Measurements from ENCODE around the gene TULP3. TPM values are rescaled to one million over a fixed set of nuclear protein-coding genes. Genes with fewer than 3 reads are reported as not detected.

Gene TULP3
- polyA plus RNA-seq, 1 experiment = 48.7 TPM

DNA sequence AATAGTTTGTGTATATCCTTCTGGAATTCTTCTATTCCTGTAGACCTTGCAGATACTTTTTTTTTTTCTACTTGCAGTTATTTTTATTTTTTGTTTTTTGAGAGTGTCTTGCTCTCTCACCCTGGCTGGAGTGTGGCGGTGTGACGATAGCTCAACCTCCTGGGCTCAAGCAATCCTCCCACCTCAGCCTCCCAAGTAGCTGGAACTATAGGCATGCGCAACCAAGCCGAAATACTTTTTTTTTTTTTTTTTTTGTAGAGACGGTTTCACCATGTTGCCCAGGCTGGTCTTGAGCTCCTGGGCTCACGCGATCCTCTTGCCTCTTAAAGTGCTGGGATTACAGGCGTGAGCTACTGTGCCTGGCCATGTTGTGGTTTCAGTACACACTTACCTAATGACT is 10.0 kb downstream of the TULP3 start:
- CTCF ChIA-PET = interaction anchor here (0.7 kb wide), 1 partner anchor 53 kb away, joined by 8 read pairs; no protein-coding TSS in a partner anchor
- Histone ChIP-seq H3K27ac (ENCODE audit: low read depth, low read length) (no peak overlapping the region), H3K4me3 (ENCODE audit: low read depth, low read length) (no peak overlapping the region), H3K9me3 (ENCODE audit: control insufficient read depth, insufficient read depth, low read length) (no peaks in the 10 kb centered on the region), H3K27me3 (ENCODE audit: control insufficient read depth, insufficient read depth, low read length) (no peaks in the 10 kb centered on the region)
- DNase-seq (ENCODE audit: low read depth, low spot score) = no peak
- POLR2A ChIA-PET = no interaction called here
- TF ChIP-seq, protein P1, sequence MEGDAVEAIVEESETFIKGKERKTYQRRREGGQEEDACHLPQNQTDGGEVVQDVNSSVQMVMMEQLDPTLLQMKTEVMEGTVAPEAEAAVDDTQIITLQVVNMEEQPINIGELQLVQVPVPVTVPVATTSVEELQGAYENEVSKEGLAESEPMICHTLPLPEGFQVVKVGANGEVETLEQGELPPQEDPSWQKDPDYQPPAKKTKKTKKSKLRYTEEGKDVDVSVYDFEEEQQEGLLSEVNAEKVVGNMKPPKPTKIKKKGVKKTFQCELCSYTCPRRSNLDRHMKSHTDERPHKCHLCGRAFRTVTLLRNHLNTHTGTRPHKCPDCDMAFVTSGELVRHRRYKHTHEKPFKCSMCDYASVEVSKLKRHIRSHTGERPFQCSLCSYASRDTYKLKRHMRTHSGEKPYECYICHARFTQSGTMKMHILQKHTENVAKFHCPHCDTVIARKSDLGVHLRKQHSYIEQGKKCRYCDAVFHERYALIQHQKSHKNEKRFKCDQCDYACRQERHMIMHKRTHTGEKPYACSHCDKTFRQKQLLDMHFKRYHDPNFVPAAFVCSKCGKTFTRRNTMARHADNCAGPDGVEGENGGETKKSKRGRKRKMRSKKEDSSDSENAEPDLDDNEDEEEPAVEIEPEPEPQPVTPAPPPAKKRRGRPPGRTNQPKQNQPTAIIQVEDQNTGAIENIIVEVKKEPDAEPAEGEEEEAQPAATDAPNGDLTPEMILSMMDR (IDR thresholded peaks at IDR 0.05; ENCODE audit: low read depth, low read length) = no peak

DNA sequence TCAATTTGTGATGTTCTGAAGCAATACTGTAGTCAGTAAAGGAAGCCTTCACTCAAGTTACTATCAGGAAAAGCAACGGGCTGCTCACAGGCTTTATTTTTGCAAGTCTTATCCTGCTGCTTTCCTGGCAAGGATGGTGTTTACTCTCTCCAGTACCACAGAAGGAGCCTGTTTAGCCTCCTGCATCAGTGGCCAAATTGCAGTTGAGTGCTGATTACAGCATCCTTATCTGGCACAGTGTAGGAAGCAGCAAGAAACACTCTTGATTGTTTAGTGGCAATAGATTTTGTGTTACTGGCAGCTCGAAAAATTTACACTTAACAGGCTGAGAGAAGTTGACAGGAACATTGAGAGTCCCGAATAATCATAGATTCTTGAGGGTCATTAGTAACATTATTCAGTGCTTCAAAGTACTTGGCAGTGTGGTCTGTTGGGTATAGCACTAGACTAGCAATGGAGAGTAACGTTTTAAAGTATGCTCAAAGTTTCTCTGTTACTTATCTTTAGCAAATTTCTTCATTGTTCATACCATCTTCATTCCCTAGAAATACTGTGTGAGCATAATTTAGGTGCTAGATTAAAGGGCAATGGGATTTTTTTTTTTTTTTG is 11.7 kb downstream of the TULP3 start:
- H3K27me3 ChIP-seq (ENCODE audit: control insufficient read depth, insufficient read depth, low read length) = no peaks in the 10 kb centered on the region
- no peaks in the 10 kb centered on the region for H3K9me3 ChIP-seq (ENCODE audit: control insufficient read depth, insufficient read depth, low read length)
- no peak for DNase-seq (ENCODE audit: low read depth, low spot score)
- no peak overlapping the region for H3K27ac ChIP-seq (ENCODE audit: low read depth, low read length)
- no peak overlapping the region for H3K4me3 ChIP-seq (ENCODE audit: low read depth, low read length)
- ChIA-PET POLR2A (no interaction called here), CTCF (no interaction called here)
- TF ChIP-seq, protein P1 (IDR thresholded peaks at IDR 0.05; ENCODE audit: low read depth, low read length) = no peak

DNA sequence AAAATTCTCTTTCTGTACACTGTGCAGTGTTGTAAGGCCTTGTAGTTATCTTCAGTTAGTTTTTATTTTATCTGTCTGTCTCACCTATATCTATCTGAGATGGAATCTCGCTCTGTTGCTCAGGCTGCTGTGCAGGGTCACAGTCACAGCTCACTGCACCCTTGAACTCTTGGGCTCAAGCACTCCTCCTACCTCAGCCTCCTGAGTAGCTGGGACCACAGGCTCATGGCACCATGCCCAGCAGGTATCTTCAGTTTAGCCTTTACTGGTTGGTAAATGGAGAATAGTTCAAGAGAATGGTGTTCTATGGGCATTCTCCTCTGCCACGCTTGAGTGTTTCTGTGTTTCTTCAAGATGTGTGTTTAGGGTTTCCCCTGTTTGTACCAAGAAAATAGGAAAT is 13.6 kb downstream of the TULP3 start:
- TF ChIP-seq, protein P1 (IDR thresholded peaks at IDR 0.05; ENCODE audit: low read depth, low read length) = no peak
- no peak overlapping the region for H3K27ac ChIP-seq (ENCODE audit: low read depth, low read length)
- POLR2A ChIA-PET = no interaction called here
- DNase-seq (ENCODE audit: low read depth, low spot score) = no peak
- H3K27me3 ChIP-seq (ENCODE audit: control insufficient read depth, insufficient read depth, low read length) = no peaks in the 10 kb centered on the region
- H3K9me3 ChIP-seq (ENCODE audit: control insufficient read depth, insufficient read depth, low read length) = no peaks in the 10 kb centered on the region
- CTCF ChIA-PET = no interaction called here
- no peak overlapping the region for H3K4me3 ChIP-seq (ENCODE audit: low read depth, low read length)

DNA sequence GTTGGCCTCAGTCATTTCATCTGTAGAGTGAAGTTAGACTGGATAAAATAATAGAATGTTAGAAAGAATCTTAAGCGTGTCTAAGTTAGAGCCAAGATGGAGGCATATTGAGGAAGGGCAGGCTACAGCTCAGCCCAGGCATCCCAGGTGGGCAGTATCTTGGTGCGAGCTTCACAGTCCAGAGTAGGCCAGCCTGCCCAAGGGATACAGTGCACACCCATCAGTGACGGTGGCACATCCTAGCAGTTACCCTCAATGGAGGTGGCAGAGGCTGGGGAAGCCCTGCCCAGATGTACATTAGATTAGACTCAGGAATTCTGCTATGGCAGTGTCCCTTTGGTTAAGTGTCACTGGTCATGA is 21.5 kb downstream of the TULP3 start:
- Histone ChIP-seq H3K27me3 (ENCODE audit: control insufficient read depth, insufficient read depth, low read length) (no peaks in the 10 kb centered on the region), H3K9me3 (ENCODE audit: control insufficient read depth, insufficient read depth, low read length) (no peaks in the 10 kb centered on the region), H3K27ac (ENCODE audit: low read depth, low read length) (peak overlapping the region; percentile 21), H3K4me3 (ENCODE audit: low read depth, low read length) (no peak overlapping the region)
- POLR2A ChIA-PET = no interaction called here
- CTCF ChIA-PET = interaction anchor here (1.3 kb wide), 1 partner anchor 122 kb away, joined by 4 read pairs; no protein-coding TSS in a partner anchor
- no peak for DNase-seq (ENCODE audit: low read depth, low spot score)
- TF ChIP-seq, protein P1 (IDR thresholded peaks at IDR 0.05; ENCODE audit: low read depth, low read length) = no peak

DNA sequence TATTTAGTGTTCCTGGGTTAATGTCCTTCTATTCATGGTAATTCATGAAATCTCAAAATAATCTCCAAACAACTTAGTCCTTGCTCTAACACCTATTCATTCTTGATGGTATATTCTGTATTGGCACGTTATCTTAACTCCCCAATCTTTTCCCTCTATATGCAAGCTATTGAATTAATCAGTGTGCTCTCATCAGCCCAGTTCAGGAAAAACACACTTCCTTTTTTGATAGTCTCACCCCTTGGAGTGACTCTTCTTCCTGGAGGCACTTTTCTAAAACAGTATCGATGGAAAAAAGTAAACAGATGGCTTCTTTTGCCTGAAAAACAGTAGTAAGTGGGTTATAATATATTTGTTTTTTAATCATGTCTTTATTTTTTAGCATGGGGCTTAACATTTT is 28.6 kb downstream of the TULP3 start:
- no peak for DNase-seq (ENCODE audit: low read depth, low spot score)
- no peak overlapping the region for H3K4me3 ChIP-seq (ENCODE audit: low read depth, low read length)
- H3K27me3 ChIP-seq (ENCODE audit: control insufficient read depth, insufficient read depth, low read length) = no peaks in the 10 kb centered on the region
- CTCF ChIA-PET = no interaction called here
- TF ChIP-seq, protein P1 (IDR thresholded peaks at IDR 0.05; ENCODE audit: low read depth, low read length) = no peak
- POLR2A ChIA-PET = no interaction called here
- H3K9me3 ChIP-seq (ENCODE audit: control insufficient read depth, insufficient read depth, low read length) = no peaks in the 10 kb centered on the region
- H3K27ac ChIP-seq (ENCODE audit: low read depth, low read length) = no peak overlapping the region

Data from AG04450 (cell line).